Ishikawa (cell line): ENCODE measurements around the gene FHOD1.

ENCODE experiments used
- CEBPB ChIP-seq: IDR thresholded peaks from 2 replicates; pipeline ENCODE4 v1.6.1; 2012
- CREB1 ChIP-seq: IDR thresholded peaks from 2 replicates; pipeline ENCODE4 v1.6.1; 2012; ENCODE audit warnings: low read depth
- EGR1 ChIP-seq: IDR thresholded peaks from 2 replicates; pipeline ENCODE4 v1.6.1; 2012
- EP300 ChIP-seq: IDR thresholded peaks from 2 replicates; pipeline ENCODE4 v1.6.1; 2012; ENCODE audit warnings: borderline replicate concordance
- FOXM1 ChIP-seq: IDR thresholded peaks from 2 replicates; pipeline ENCODE4 v1.6.1; 2012; ENCODE audit warnings: low read depth, borderline replicate concordance
- MAX ChIP-seq: IDR thresholded peaks from 2 replicates; pipeline ENCODE4 v1.6.1; 2012
- NFIC ChIP-seq: IDR thresholded peaks from 2 replicates; pipeline ENCODE4 v1.6.1; 2012
- RAD21 ChIP-seq: IDR thresholded peaks from 2 replicates; pipeline ENCODE4 v1.6.1; 2012; ENCODE audit warnings: low read depth
- REST ChIP-seq: IDR thresholded peaks from 2 replicates; pipeline ENCODE4 v1.6.1; 2012; ENCODE audit warnings: low read depth, mild to moderate bottlenecking
- TAF1 ChIP-seq: IDR thresholded peaks from 2 replicates; pipeline ENCODE4 v1.6.1; 2012; ENCODE audit warnings: low read depth, mild to moderate bottlenecking
- TCF12 ChIP-seq: IDR thresholded peaks from 2 replicates; pipeline ENCODE4 v1.6.1; 2012; ENCODE audit warnings: low read depth
- TEAD4 ChIP-seq: IDR thresholded peaks from 2 replicates; pipeline ENCODE4 v1.6.1; 2012
- USF1 ChIP-seq: IDR thresholded peaks from 2 replicates; pipeline ENCODE4 v1.6.1; 2012
- YY1 ChIP-seq: IDR thresholded peaks from 2 replicates; pipeline ENCODE4 v1.6.1; 2012; ENCODE audit warnings: low read depth
- ZBTB7A ChIP-seq: IDR thresholded peaks from 2 replicates; pipeline ENCODE4 v1.6.1; 2012; ENCODE audit warnings: low read depth

FHOD1 gene

GRCh38 chr16:67247192-67248072 is at the start of gene FHOD1:
FHOD1 (minus strand) TSS chr16:67247481; CDS start chr16:67247410, 71 bp downstream.
- TF ChIP-seq NFIC (0 out of 2 replicates have a peak, but pooled peaks have one; percentile 14), CREB1 (no peak), EP300 (no peak), ZBTB7A (no peak), FOXM1 (no peak), TCF12 (no peak), USF1 (no peak), YY1 (peak; percentile 63; the same call in 1 of the 2 replicates), TAF1 (peak; percentile 68), REST (no peak), MAX (peak; percentile 85), TEAD4 (no peak), CEBPB (no peak), EGR1 (no peak)

- TF ChIP-seq MAX: no peak
These were observed 49.1 kb upstream of the FHOD1 start for GRCh38 chr16:67296420-67296819.

- TF ChIP-seq EP300 (no peak), FOXM1 (no peak), NFIC (no peak), USF1 (no peak), MAX (no peak), EGR1 (no peak), CEBPB (no peak), RAD21 (no peak), REST (no peak), TCF12 (no peak)
These were observed 47.7 kb upstream of the FHOD1 start for GRCh38 chr16:67294938-67295361.

- no peak for TF ChIP-seq TCF12
- TF ChIP-seq YY1: no peak
- TF ChIP-seq REST: no peak
These were observed 47.0 kb upstream of the FHOD1 start for GRCh38 chr16:67294171-67294757.
